HFF-Myc (cell line): ENCODE results near the gene ZSCAN25.

Experiments
- DNase-seq: peaks from one replicate; pipeline ENCODE4 v3.0.0-alpha.2; 2011; ENCODE audit warnings: low read depth; ENCODE audit errors: extremely low read depth
- H3K4me3 ChIP-seq: replicated peaks from 2 replicates; pipeline ENCODE4 v1.5.1; 2011; ENCODE audit warnings: low read depth, mild to moderate bottlenecking, control low read depth, low read length
- TF ChIP-seq, protein P1 (sequence below): IDR thresholded peaks from 2 replicates; pipeline ENCODE4 v1.5.1; 2012; ENCODE audit warnings: mild to moderate bottlenecking, low read depth, low read length, control low read depth; ENCODE audit errors: missing control alignments

The ZSCAN25 gene

DNA sequence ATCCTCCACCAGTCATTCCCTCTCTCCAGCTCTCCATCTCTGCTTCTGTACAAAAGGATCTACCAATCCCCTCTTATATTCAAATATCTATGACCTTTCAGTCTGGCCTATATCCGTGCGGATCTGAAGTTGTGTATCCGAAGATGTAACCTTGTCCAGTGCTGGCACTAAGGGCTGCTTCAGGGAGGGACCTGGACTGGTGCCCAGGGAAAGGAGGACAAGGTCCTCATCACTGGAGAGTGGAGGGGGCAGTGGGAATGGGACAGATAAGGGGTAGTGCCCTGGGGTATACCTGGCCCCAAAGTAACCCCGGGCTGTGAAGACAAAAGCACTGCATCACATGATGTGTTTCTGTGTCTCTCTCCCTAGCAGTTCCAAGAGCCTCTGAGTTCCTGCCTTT is 16.9 kb upstream of the ZSCAN25 start:
- no peak for DNase-seq
- TF ChIP-seq, protein P1, sequence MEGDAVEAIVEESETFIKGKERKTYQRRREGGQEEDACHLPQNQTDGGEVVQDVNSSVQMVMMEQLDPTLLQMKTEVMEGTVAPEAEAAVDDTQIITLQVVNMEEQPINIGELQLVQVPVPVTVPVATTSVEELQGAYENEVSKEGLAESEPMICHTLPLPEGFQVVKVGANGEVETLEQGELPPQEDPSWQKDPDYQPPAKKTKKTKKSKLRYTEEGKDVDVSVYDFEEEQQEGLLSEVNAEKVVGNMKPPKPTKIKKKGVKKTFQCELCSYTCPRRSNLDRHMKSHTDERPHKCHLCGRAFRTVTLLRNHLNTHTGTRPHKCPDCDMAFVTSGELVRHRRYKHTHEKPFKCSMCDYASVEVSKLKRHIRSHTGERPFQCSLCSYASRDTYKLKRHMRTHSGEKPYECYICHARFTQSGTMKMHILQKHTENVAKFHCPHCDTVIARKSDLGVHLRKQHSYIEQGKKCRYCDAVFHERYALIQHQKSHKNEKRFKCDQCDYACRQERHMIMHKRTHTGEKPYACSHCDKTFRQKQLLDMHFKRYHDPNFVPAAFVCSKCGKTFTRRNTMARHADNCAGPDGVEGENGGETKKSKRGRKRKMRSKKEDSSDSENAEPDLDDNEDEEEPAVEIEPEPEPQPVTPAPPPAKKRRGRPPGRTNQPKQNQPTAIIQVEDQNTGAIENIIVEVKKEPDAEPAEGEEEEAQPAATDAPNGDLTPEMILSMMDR: no peak
- no peak overlapping the region for H3K4me3 ChIP-seq

DNA sequence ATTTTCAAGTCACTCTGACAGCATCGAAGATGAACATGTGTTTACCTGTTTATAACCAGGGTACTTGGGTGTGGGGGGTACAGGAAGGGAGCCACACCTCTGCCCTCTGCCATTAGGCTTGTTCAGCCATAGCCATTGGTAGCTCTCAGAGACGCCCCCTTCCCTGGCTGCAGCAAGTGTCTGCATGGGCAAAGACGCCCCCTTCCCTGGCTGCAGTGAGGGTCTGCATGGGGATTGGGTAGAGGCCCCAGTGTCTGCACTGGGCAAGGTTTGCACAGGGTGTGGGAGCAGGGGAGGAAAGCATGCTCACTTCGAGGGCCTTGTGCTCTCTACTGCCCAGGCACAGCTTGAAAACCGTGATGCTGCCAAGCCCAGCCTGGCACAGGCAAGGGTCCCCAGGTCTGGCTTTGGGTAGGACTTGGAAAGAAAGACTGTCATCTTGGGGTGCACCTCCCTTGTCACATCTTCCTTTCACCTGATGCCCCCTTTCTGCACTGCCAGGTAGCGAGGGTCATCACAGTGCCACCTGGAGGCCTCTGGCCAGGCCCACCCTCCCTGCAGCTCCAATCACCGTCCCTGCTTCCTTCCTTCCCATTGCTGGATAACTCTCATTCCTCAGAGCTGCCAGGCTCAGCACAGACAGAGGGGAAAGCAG is 15.0 kb upstream of the ZSCAN25 start:
- no peak for DNase-seq
- no peak overlapping the region for H3K4me3 ChIP-seq
- TF ChIP-seq, protein P1: peak; percentile 8

DNA sequence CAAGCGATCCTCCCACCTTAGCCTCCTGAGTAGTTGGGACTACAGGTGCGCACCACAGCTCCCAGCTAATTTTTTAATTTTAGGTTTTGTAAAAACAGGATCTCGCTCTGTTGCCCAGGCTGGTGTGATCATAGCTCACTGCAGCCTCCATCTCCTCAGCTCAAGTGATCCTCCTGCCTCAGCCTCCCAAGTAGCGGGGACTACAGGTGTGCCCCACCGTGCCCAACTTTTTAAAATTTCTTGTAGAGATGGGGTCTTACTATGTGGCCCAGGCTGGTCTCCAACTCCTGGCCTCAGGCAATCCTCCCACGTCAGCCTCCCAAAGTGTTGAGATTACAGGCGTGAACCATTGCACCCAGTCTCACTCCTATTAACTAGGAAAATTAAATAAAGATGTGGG is 11.2 kb upstream of the ZSCAN25 start:
- DNase-seq: no peak

DNA sequence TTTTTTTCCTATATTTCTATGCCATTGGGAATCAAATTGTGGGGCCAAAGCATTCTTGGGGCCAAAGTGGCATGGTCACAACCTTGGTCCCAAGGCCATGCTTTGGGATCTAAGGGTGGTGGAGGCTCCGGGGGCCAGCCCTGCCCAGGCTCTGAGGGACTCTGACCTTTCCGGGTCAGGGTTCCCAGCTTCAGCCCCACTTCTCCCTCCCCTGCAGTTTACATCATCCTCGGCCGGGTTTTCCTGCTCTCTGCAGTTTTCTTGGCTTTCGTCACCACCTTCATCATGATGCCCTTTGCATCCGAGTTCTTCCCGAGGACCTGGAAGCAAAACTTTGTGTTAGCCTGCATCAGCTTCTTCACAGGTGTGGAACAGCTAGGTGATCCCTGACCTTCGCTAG is 10.2 kb upstream of the ZSCAN25 start:
- TF ChIP-seq, protein P1: no peak
- no peak for DNase-seq
- no peak overlapping the region for H3K4me3 ChIP-seq

More for the DNA sequence above, 11.2 kb upstream of the ZSCAN25 start:
- TF ChIP-seq, protein P1: no peak
- H3K4me3 ChIP-seq: no peak overlapping the region

DNA sequence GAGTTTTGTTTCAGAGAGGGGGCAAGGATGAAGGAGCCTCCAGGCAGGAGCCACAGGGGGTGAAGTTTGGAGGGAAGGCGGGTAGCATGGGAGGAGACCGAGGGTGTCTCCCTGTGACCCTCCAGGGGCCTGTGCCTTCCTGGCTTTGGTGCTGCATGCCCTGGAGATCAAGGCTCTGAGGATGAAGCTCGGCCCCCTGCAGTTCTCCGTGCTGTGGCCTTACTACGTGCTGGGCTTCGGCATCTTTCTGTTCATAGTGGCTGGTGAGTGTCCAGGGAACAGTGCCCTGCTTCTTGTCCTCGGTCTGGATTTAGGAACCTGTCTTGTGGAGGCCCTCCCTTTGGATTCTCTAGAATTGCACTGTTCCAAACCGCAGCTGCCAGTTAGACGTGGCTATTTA is 9.2 kb upstream of the ZSCAN25 start:
- no peak overlapping the region for H3K4me3 ChIP-seq
- TF ChIP-seq, protein P1: no peak
- no peak for DNase-seq

DNA sequence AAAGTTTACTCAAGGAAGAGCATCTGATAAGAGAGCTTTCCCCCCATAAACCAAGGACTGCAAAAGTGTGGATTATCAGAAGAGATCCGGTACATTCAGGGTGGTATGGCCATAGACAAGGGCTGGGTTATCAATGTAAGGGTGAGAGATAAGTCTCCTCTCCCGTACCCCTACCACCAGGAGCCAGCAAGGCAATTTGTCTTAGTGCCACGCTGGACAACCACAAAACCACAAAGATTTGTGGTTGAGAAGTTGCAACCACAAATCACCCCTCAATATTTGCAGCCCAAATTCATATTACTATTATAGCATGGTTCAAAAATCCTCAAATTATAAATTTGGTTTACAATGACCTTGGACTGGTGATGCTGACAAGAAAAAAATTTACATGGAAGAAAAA is 2.3 kb upstream of the ZSCAN25 start:
- TF ChIP-seq, protein P1: no peak
- no peak for DNase-seq
- H3K4me3 ChIP-seq: no peak overlapping the region

DNA sequence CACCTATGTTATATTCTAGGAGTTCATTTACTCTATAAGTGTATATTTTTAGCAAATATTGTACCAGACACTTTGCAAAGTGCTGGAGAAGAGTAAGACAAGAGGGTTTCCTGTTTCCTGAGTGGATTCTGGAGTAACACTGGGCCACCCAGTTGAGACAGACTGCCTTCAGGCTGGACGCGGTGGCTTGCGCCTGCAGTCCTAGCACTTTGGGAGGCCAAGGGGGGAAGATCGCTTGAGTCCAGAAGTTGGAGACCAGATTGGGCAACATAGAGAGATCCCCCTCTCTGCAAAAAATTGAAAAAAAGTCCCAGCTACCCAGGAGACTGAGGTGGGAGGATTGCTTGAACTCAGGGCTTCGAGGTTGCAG is 772 bp upstream of the ZSCAN25 start:
- TF ChIP-seq, protein P1: no peak
- DNase-seq: no peak
- peak overlapping the region; percentile 68 for H3K4me3 ChIP-seq
